GM21786 (cell line): ENCODE data around the gene AEN.

Experiments used
- ATAC-seq: cut with Tn5 transposase; IDR thresholded peaks from one replicate; pipeline ENCODE4 v1.9.1; 2021; ENCODE audit not compliant: unreplicated experiment

Gene AEN

GRCh38 chr15:88649286-88649733, 28.2 kb downstream of the AEN start:
- ATAC-seq: peak; percentile 57

- ATAC-seq: no peak
Measured at GRCh38 chr15:88649753-88650551, 28.8 kb downstream of the AEN start.

GRCh38 chr15:88650556-88650955, 29.4 kb downstream of the AEN start:
- ATAC-seq: no peak

- ATAC-seq: no peak
Measured at GRCh38 chr15:88651136-88651732, 30.1 kb downstream of the AEN start.

GRCh38 chr15:88651971-88652370, 30.8 kb downstream of the AEN start:
- no peak for ATAC-seq

- no peak for ATAC-seq
Measured at GRCh38 chr15:88652456-88653199, 31.5 kb downstream of the AEN start.

GRCh38 chr15:88653200-88654064, 32.3 kb downstream of the AEN start:
- ATAC-seq: no peak

- no peak for ATAC-seq
Measured at GRCh38 chr15:88654430-88655102, 33.4 kb downstream of the AEN start.

- no peak for ATAC-seq
Measured at GRCh38 chr15:88655103-88655553, 34.0 kb downstream of the AEN start.

GRCh38 chr15:88655800-88656488, 34.8 kb downstream of the AEN start:
- no peak for ATAC-seq

- ATAC-seq: peak; percentile 92
Measured at GRCh38 chr15:88656760-88657221, 35.7 kb downstream of the AEN start.

GRCh38 chr15:88657326-88658069, 36.4 kb downstream of the AEN start:
- no peak for ATAC-seq

GRCh38 chr15:88658070-88658965, 37.2 kb downstream of the AEN start:
- no peak for ATAC-seq

- no peak for ATAC-seq
Measured at GRCh38 chr15:88658972-88659931, 38.1 kb downstream of the AEN start.

GRCh38 chr15:88661041-88661700, 40.0 kb downstream of the AEN start:
- ATAC-seq: no peak
